ENCODE results near the gene LDLRAD4.
"Not testable (repeated sequence)": the region's sequence is repeated elsewhere in the genome, so short reads cannot be mapped to it uniquely, and the experiment has no call there.

Gene LDLRAD4

GRCh38 chr18:13688191-13689136 lies 469.9 kb downstream of the LDLRAD4 start:
- no peak for DNase-seq (ENCODE audit: low read depth)

DNA sequence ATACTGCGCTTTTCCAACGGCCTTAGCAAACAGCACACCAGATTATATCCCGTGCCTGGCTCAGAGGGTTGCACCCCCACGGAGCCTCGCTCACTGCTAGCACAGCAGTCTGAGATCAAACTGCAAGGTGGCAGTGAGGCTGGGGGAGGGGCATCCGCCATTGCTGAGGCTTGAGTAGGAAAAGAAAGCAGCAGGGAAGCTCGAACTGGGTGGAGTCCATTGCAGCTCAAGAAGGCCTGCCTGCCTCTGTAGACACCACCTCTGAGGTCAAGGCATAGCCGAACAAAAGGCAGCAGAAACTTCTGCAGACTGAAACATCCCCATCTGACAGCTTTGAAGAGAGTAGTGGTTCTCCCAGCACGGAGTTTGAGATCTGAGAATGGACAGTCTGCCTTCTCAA lies 471.5 kb downstream of the LDLRAD4 start:
- not testable (repeated sequence) for DNase-seq (ENCODE audit: low read depth)

DNA sequence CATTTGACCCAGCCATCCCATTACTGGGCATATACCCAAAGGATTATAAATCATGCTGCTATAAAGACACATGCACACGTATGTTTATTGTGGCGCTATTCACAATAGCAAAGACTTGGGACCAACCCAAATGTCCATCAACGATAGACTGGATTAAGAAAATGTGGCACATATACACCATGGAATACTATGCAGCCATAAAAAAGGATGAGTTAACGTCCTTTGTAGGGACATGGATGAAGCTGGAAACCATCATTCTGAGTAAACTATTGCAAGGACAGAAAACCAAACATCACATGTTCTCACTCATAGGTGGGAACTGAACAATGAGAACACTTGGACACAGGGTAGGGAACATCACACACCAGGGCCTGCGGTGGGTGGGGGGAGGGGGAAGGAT lies 476.8 kb downstream of the LDLRAD4 start:
- DNase-seq (ENCODE audit: low read depth): not testable (repeated sequence)

DNA sequence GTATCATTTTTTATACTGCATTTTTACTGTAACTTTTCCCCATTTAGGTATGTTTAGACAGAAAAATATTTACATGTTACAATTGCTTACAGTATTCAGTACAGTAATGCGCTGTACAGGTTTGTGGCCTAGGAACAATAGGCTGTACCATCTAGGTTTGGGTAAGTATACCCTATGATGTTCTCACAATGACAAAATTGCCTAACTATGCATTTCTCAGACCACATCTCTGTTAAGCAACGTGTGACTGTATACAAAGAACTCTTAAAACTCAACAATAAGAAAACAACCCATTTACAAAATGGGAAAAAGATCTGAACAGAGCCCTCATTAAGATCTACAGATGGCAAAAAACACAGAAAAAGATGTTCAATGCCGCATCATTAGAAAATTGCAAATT lies 478.4 kb downstream of the LDLRAD4 start:
- no peak for DNase-seq (ENCODE audit: low read depth)

- DNase-seq (ENCODE audit: low read depth): no peak
Measured at GRCh38 chr18:13700153-13700552, 481.6 kb downstream of the LDLRAD4 start.
